GM18867 (cell line): ENCODE data around the gene TBC1D2B.

Experiments used
- ATAC-seq: cut with Tn5 transposase; IDR thresholded peaks from one replicate; pipeline ENCODE4 v1.9.1; 2021; ENCODE audit warnings: mild to moderate bottlenecking, moderate library complexity; ENCODE audit not compliant: unreplicated experiment

The TBC1D2B gene

DNA sequence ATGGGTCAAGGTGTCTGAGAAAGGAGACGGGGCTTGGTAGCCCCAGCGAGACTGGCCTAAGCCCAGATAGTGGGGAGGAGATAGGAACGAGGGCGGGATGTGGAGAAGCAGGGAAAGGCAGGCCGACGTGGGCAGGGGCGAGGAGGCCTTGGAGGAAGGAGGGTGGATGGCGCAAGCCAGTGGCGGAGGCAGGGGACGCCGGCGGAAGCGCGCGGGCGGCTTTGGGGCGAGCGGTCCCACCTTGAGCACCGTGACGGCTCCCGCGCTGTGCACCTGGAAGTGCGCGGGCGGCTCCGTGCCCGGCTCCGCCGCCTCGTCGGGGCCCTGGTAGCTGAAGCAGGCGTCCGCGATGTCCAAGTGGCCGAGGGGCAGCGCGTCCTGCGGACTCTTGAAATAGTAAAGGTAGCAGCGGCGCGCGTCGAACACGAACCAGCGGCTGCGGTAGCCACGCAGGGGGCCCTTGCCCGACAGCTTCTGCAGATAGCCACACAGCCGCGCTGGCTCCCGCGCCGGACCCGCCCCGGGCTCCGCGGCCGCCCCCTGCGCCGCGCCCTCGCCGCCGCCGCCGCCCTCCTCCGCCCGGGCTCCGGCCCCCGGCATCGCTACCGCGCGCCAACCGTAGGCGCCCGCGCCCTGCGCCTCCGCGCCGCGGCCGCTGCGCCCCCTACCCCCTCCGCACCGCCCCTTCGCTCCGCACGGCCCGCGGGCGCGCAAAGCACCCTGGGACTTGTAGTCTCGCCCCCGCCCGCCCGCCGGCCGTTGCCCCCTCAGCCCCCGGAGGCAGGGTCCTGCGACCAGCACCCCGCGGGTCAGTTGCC, at the start of gene TBC1D2B:
Gene TBC1D2B, minus strand, starts transcription at position 659 of the 818 bp plus-strand sequence. Its CDS starts 59 bp downstream, at position 600.
- peak; percentile 80 for ATAC-seq

DNA sequence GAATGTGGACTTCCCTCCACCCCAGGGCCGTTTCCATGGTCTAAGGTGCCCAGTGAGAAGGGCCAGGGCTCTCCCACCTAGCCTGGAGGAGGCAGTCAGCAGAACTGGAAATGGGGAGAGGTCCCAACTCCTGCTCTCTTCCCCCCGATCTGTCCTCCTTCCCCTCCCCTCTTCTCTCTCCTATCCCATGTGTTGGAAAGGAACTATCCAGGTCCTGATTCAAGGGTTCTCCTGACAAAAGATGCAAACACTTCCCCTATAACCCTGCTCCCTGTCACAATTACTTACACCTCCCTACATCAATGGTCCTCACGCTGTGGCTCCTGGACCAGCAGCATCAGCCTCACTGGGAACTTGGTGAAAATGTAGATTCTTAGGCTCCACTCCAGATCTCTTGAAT, 47.8 kb upstream of the TBC1D2B start:
- no peak for ATAC-seq

DNA sequence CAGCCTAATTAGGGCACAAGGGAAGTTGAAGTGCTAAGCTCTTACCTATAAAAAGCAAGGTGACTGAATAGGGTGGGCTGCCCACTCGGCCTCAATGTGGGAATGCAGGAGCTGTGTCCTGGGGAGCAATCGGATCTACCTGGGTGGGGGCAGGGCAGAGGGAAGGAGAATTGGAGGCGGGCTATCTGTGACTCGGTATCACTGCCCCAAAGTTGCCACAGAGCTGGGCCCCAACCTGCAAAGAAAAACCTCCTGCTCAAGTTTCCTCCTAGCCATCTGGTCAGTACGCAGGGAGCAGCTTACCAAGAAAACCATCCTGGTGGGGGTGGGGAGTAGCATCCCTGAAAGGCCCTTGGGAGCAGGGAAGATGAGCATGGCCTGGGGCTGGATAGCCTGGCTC, 43.0 kb upstream of the TBC1D2B start:
- no peak for ATAC-seq

- ATAC-seq: no peak
Observed at GRCh38 chr15:78112551-78112950, 35.0 kb upstream of the TBC1D2B start.

DNA sequence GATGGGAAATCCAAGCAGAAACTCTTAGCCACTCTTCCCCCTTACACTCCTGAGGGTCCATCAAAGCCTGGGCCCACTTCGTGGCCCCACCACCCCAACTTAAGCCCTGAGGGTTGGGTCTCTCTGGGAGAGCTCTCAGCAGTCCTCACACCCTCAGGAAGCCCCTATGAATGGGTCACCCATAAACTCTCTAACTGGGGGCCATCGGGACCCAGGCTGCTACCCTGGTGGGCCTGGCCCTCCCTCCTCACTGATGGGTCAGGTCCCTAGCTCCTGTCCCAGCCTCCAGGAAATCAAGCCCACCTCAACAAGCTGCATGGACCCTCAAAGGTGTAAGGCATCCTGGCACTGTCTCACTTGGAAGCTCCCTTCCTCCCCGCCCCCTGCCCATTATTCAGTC, 34.3 kb upstream of the TBC1D2B start:
- no peak for ATAC-seq

GRCh38 chr15:78110916-78111475, 33.5 kb upstream of the TBC1D2B start:
- no peak for ATAC-seq

DNA sequence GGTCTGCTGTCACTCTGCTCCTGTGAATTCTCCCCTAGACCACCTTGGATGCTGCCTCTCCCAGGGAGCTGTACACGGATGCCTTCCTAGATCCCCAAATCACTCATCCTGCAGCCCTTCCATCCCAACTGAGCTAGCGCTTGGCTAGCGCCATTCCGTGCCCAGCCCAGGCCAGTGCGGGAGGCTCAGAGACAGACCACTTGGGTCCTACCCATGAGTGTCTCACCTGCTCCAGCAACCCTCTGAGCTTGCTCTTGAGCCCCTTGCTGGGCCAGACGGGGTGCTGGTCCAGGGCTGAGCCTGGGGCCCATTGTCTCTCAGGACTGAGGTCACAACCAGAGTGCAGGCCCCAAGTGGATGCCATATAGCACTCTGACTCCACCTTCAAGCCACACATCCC, 32.6 kb upstream of the TBC1D2B start:
- no peak for ATAC-seq

GRCh38 chr15:78109156-78109555, 31.6 kb upstream of the TBC1D2B start:
- ATAC-seq: no peak

DNA sequence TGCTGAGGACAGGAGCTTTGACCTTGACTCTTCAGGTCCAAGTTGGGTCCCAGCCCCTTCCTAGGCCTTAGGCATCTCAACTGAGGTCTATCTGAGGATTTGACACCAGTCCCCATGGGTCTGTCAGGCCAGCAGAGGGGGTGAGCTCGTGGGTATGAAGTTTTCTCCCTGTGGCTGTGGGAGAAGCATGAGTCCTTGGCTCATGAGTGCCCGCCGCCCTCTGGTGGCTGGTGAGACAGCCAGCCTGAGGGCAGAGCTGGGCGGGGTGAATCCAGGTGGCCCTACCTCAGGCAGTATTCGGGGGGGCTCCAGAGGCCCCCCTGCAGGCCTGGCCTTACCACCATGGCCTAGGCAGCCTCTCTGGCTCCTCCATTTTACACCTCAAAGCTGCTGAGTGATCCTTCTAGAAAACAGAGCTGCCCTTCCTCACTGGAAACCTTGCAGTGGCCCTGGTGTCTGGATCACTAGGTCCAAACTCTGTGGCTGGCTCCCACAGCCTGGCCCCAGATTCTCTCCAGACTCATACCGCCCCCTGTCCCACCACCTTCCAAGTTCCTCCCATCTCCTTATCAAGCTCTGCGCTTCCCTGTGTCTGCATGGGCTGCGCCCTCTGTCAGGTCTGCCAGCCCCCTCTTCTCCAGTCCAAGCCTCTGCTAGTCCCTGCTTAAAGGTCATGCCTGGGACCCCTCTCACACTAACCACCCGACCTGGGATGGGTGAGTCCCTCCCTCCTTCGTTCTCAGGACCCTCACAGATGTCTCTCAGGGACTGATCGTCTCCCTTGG, 31.0 kb upstream of the TBC1D2B start:
- peak; percentile 50 for ATAC-seq

DNA sequence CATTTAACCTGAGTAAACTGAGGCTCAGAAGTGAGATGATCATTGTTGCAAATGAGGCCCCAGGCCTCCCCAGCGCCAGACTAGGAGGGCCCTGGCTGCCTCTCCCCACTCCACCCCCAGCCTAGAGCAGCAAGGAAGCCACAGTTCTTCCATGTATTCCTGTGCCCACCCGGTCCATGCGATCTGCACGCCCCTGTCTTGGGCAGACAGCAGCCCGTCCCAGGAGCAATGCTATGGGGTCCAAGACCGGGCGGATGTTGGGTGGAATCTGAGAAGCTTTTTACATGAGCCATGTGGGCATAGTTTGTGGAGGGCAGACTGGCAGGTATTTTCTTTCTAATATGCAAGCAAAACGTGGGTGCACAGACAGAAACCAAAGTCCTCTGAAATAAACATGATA, 30.0 kb upstream of the TBC1D2B start:
- ATAC-seq: no peak

DNA sequence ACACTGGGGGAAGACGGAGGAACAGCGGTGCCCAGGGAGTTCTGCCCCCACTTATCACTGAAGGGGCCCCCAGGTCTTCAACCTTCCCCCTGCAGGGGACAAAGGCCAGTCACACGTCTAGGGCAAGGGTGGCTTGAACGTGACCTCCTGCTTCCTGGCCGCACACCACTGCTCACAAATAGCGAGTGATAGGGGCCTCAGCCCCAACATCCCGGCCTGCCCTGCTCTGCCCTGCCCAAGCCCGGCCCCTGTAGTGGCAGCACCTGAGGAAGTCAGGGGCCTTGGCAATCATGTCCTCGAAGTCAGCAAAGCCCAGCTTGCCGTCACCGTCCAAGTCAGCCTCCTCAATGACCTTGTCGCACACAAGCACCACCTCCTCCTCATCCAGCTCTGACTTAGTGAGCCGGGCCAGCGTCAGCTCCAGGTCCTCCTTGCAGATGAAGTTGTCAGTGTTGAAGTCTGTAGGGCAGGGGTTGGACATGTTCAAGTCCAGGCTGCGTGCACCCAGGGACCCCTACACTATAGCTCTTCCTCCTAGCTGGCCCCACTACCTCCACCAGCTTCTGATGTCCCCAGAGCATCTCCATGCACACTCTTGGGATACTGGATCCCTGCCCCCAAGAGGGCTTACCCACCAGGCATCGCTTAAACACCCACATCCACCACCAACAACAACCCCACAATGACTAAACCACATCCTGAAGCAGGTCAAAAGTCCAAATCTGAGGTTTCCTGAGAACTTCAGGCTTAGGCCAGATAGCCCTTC, 28.1 kb upstream of the TBC1D2B start:
- ATAC-seq: no peak

GRCh38 chr15:78104566-78105475, 27.3 kb upstream of the TBC1D2B start:
- ATAC-seq: no peak

DNA sequence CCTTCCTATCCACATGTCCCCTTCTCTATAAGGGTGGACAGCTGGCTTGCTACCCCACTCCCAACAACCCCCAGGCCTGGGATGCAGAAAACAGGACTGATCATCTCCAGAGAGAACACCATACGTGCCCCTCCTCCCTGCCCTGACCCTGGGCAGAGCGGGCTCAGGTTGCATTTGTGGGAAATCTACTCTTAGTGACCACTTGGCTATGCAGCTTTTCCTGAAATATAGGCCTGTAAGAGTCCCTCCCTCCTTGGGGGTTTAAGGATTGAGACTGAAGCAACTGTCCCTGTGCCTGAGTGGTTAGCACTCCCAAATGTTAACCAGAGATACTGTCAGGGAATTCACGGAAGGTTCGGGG, 26.6 kb upstream of the TBC1D2B start:
- ATAC-seq: peak; percentile 9

GRCh38 chr15:78103406-78104118, 26.1 kb upstream of the TBC1D2B start:
- peak; percentile 75 for ATAC-seq

DNA sequence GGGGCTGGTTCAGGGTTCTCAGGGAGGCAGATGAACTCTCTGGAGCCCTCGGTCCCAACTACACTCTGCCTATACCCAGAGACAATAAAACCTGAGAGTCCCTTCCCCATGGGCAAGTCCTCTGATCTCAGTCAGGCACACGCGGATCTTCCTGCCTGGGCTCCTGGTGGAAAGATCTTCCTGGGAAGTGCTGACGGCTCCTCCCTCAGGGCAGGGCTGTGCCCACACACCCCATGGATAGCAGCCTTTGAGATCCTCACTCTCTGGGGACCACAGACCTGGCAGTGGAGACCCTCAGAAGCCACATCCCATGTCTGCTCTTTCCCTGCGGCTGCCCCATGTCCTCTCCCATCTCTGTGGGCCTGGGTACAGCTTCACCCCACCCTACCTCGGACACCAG, 25.2 kb upstream of the TBC1D2B start:
- ATAC-seq: no peak

DNA sequence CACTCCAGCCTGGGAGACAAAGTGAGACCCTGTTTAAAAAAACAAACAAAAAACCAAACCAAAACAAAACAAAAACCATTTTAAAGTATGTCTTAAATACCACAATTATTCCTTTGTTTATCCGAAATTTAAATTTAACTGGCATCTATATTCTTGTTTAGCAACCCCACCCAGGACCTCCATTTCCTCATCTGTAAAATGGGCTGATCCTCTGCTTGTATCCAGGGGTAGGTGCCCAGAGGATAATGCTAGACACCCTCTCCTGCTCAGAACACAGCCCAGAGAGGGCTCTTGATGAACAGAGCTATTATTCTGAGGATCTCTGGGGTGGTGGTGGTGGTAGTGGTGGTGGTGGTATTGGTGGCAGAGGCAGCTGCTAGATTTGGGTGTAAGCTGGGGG, 24.7 kb upstream of the TBC1D2B start:
- no peak for ATAC-seq

- no peak for ATAC-seq
Observed at GRCh38 chr15:78101423-78102105, 24.1 kb upstream of the TBC1D2B start.

- no peak for ATAC-seq
Observed at GRCh38 chr15:78100886-78101285, 23.4 kb upstream of the TBC1D2B start.
